DLD1 (cell line): Measurements from ENCODE around the gene TDRD9.

Experiments
- in situ Hi-C: cut with HindIII; loops from 2 replicates; pipeline ENCODE4 v1.10.0; 2017; ENCODE audit warnings: low sequenced_read_pairs

The TDRD9 gene

DNA sequence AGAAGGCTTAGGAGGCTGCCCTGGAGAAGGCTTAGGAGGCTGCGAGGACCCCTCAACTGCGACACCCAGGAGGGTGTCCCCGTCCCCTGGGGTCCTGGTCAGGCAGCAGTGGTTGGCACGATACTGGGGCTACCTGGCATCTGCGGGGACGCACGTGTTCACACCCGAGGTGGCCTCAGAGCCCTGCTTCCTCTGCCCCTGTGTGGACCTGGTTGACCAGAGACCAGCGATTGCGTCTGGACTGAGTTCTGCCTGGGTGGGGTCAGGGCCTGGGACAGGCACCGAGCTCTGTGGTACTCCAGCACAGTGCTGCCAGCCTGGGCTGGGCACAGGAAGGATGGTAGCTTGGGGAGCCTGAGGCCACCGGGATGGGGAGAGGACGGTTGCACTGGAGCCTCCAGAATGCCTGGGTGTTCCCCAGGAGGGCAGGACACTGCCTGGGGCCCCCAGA, 158.0 kb downstream of the TDRD9 start:
- in situ Hi-C loops: no loop called here

DNA sequence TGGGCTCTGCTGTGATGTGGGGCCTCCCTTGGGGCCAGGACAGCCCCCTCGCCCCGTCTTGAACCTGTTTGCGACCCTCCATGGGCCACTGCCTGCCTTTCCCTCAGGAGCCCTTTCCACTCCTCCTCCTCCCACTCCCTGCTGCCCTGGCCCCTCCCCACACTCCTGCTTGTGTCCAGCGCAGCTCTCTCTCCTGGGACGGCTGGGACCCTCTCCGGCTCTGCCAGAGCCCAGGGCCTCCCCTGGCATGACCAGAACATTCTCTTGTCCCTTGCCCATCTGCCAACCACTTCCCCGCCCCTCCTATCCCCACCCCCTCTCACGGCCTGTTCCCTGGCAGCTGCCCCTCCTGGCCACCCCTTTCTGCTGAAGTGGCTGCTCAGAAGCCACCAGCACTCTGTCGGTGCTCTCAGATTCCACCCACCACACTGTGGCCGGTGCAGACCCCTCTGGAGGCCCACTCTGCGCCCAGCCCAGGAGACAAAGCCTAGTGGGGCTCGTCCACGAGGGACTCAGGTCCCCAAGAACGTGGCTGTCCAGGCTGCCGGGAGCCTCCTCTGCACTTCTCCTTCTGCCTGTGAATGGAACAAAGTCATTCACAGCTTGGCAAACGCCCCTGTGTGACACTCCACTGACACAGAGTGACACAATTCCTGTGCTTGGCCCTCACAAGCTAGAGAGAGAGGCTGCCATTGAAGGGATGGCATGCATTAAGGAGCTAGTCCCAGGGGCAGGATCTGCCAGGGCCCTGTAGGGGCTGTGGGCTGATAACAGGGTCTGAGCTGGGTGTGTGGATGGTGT, 158.6 kb downstream of the TDRD9 start:
- in situ Hi-C loops: no loop called here

DNA sequence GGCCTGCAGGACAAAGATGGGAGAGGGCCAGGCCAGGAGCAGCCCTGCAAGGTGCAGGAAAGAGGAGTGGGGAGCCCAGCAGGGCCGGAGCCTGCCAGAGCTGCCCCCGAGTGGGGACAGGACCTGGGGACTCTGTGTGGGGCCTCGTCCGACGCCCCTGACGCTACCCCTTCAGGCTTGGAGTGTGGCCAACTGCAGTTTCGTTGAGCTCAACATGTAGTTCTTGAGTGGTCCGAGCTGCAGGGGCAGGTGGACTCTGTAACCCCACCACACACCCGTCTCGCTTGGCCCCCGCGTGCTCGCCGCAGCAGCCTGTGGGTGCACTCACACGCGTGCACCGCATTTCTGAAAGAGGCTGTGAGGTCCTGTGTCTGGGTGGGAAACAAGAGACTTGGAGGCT, 159.2 kb downstream of the TDRD9 start:
- in situ Hi-C loops: no loop called here

DNA sequence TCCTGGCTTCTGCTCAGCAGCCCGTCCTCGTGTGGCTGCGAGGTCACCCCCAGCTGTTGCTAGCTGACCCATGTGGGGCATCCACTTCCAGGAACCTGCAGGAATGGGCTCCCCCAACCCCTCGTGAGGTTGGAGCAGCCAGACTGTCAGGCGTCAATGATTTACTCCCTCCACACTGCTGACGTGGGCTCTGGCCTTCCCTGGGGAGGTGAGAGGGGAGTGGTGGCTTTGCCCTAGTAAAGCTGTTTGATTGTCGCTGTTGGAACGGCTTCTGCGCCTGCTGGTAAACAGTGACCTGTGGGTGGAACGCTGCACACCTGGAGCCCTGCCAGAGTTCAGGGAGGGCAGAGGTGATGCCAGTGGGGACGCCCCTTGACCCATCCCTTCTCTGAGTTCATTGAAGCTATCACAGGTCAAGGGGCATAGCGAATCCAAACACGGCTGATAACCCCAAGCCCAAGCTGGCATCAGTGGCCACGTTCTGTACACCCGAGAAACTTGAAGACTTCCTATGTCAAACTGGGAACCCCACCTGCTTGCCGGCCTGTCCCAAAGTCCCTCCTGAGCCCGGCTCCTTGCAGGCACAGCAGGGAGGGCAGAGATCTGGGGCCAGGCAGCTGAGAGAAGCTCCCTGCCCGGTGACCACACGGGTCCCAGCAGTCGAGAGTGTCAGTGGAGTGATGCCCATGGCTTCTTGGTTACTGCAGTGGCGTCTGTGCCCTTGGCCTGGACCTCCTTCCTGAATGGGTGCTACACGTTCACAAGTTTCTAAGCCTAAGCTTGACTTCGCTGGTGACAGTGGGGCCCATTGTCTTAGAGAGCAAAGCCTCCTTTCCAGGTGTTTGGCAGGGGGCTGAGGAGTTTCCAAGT, 160.0 kb downstream of the TDRD9 start:
- in situ Hi-C loops: no loop called here

- in situ Hi-C loops: no loop called here
These were observed 162.0 kb downstream of the TDRD9 start for GRCh38 chr14:104090071-104090748.

- in situ Hi-C loops: no loop called here
These were observed 163.0 kb downstream of the TDRD9 start for GRCh38 chr14:104091061-104091926.

DNA sequence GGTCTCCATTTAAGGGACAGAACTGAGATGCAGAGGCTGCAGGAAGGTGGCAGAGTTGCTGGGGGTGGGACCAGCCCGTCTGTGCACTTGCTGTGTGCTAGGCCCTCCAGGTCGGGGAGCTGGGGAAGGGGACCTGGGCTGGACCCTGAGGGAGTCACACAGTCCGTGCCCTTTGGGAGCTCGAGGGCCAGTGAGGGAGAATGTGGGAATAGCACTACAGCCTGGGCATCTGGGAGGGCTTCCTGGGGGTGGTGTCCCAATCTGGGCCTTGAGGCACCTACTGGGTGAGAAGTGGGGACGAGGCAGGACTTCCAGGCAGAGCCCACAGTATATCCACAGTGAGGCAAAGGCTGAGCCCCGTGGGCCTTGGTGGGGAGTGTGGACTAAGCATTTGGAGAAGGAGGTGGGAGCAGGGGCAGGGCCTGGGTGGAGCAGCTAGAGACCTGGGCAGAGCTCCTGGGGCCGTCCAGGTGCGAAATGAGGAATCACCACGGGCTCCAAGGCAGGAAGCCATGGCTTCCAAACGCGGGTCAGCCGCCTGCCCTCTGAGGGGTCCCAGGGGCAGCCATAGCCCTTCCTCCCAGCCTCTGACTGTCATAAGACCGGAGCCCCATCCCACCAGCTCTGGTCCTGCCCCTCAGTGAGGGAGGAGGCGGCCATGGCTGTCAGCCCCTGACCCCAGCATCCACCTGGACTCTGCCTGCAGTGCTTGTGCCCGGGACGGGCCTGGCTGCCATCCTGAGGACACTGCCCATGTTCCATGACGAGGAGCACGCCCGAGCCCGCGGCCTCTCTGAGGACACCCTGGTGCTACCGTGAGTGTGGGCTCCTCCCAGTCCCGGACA, 163.9 kb downstream of the TDRD9 start:
- in situ Hi-C loops: no loop called here

DNA sequence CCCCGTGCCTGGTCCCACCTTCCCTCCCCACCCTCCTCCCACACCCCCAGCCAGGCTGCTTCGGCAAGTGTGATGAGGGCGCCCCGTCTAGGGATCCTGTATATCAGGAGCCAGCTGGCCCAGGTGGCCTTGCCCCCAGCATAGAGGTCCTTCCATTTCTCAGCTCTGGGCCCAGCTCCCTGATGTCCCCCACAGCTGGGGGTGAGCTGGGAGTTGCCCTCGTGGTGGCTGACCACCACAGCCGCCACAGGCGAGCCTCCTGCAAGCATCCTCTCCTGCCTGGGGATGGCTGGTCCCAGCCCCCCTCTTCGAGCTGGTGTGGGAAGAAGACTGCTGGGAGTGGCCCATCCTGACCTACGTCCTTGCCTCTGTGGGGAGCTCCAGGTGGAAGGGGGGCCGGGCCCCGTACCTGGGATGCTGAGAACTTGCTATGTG, 164.7 kb downstream of the TDRD9 start:
- in situ Hi-C loops: no loop called here

GRCh38 chr14:104093366-104094055, 165.3 kb downstream of the TDRD9 start:
- in situ Hi-C loops: no loop called here

DNA sequence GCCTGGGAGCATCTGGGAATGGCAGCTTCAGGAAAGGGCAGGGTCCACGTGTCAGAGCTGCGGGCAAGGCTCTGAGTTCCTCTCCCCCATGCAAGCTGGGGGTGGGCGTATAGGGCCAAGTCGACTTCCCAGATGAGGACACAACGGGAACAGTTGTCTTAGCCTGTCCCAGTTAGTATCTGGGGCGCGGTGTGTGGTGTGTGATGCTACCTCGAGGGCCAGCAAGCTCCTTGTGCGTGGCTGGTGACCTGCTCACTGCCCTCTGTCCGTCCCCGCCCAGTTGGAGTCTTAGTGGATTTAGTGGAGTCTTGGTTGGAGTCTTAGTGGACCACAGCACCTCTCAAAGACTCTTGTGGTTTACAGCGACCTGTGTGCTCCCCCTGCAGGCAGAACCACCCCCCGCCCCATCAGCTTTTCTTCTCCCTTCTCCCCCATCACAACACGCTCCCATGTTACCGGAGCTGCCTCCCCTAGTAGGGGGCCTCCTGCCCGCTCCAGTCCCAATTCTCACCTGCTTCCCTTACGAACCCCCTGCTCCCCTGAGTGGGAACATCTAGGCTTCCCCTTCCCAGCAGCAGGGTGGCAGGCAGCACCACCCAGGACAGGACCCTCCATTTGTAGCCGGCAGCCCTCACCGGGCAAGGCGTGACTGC, 165.9 kb downstream of the TDRD9 start:
- in situ Hi-C loops: no loop called here

DNA sequence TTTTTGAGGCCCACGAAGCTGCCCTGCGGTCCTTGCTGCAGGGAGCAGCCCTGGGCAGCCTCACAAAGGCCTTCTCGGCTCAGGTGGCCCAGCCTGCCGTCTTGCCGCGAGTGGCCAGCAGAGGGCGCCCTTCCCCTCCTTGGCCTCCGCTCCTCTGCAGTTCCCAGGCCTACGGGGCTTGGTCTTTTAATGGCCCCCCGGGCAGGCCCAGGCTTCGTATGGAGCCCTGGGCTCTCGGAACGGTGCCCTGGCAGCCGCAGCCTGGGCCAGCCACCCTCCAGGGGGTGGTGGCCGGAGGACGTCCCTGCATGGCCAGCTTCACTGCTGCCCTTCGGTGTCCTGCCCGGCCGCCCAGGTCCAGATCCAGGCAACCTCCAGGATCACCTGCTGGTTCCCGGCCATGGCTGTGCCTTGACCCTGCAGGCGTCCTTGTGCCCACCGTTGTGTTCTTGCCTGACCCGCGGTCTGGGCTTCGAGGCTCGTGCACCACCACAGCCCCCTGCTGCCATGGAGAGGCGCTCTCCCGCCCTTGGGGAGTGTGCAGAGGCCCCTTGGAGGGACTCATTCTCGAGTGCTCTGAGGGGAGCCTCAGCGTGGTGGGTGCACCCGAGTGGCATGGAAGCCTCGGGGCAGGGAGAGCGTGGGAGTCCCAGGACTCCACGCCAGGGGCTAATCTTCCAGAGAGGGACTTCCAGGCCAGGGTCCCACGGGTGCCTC, 166.6 kb downstream of the TDRD9 start:
- in situ Hi-C loops: no loop called here

DNA sequence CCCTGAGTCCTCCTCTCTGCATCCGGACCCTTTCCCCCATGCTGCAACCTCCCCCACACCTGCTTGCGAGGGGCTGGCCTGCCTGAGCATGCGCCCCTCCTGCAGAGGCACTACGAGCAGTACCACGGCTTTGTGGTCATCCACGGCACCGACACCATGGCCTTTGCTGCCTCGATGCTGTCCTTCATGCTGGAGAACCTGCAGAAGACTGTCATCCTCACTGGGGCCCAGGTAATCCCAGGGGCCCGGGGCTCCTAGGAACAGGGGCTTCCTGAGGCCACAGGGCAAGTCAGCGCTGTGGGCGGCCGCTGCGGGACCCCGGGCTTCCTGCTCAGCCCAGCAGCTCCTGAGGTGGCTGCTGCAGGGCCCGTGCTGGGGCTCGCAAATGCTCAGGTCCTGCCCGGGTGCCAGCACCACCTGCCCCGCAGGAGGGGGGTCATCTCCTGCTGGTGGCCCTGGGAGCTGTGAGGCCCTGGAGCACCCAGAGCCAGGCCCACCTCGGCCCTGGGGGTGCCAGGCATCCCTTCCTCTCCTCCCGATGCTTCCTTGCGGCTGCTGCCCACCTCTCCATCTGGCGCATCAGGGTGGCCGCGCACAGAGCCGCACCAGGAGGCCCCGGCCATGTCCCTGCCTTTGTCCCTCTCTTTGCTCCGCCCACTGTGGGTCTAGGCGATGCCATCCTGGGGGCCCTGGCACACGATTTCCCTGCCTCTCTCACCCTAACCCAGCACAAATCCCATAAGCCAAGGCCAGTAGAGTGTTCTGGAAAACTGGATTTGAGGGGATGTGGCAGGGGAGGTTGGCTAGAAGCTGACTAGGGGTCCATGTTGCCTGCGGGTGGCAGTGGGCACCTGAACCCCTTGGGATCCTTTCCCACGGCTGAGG, 167.4 kb downstream of the TDRD9 start:
- in situ Hi-C loops: no loop called here

DNA sequence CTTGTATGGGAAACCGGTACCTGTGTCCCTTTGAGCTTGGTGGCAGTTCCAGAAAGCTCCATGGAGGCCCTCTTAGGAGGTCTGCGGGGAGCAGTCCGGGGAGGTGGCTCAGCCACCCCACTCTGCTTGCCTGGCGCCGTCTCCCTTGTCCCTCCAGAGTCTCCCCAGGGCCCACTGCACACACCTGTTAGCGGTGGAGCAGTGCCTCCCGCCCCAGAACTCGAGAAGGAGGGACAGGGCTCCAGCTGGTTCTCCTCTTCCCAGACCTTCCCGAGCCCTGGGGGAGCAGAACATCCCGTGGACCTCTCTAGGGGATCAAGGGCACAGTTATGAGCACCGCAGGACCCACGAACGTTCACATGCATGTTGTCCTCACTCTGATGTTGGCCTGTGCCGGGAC, 168.1 kb downstream of the TDRD9 start:
- in situ Hi-C loops: no loop called here

DNA sequence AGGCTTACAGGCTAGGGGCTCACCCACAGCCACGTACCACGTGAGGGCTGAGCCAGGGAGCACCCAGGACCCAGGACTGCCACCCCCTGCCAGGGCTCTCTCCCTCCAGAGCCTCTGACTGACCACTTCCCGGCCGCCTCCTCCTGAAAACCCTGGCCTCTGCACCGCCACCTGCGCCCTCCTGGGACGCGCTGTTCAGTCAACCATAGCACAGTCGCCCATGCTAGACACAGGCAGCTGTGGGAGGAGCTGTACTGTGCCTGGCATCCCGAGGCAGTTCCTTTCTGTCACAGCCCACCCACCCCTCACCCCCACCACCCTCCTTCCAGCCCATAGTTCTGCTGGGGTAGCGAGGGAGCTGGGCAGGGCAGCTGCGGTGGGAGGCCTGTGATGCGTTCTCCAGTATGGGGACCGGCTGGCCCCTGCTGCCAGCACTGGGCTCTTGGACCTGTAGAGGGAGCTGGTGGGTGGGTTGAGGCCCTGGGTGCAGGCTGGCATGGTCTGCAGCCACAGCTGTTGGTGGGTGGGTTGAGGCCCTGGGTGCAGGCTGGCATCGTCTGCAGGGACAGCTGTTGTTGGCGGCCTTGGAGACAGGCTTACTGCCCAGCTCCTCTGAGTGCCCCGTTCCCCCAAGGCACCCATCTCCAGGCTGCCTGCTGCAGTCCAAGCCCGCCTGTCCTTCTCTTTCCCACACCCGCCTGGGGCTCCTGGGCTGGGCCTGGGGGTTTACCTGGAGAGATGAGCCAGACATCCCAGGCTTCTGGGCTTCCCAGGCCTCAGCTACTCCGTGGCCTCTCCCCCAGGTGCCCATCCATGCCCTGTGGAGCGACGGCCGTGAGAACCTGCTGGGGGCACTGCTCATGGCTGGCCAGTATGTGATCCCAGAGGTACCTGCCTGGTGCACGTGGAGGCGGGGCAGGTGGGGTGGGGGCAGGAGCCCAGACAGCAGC, 168.8 kb downstream of the TDRD9 start:
- in situ Hi-C loops: no loop called here

- in situ Hi-C loops: no loop called here
These were observed 170.2 kb downstream of the TDRD9 start for GRCh38 chr14:104098272-104099095.
